Measurements from ENCODE around the gene GALNT1. TPM values are rescaled to one million over a fixed set of nuclear protein-coding genes. Genes with fewer than 3 reads are reported as not detected.
A peak's percentile ranks its signal among the peaks of the same experiment; 100 is the strongest.

Gene GALNT1
- total RNA-seq, 1 experiment from 2014 or later: 80.1 TPM

DNA sequence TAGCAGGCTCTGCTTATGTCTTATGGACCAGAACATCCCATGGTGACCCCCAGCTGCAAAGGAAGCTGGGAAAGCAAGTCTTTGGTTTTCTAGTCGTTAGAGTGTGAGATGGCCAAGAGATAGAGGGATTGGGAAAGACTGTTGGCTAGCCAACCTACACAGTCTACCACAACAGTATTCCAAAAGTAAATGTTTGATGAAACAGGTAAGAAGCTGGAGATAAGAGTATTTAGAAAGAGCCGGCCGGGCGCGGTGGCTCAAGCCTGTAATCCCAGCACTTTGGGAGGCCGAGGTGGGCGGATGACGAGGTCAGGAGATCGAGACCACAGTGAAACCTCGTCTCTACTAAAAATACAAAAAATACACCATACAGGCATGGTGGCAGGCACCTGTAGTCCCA lies 124.4 kb downstream of the GALNT1 start (continued):
- TF ChIP-seq, protein P1, sequence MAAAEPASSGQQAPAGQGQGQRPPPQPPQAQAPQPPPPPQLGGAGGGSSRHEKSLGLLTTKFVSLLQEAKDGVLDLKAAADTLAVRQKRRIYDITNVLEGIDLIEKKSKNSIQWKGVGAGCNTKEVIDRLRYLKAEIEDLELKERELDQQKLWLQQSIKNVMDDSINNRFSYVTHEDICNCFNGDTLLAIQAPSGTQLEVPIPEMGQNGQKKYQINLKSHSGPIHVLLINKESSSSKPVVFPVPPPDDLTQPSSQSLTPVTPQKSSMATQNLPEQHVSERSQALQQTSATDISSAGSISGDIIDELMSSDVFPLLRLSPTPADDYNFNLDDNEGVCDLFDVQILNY (CRISPR knock-in tag; IDR thresholded peaks at IDR 0.05): no peak
- no peak for TF ChIP-seq E2F4 (CRISPR knock-in tag; IDR thresholded peaks at IDR 0.05; ENCODE audit: borderline replicate concordance, low read depth)
- no peak for TF ChIP-seq NR2C2 (CRISPR knock-in tag; IDR thresholded peaks at IDR 0.05)
- TF ChIP-seq FOXP1 (CRISPR knock-in tag; IDR thresholded peaks at IDR 0.05; ENCODE audit: borderline replicate concordance): no peak
- TF ChIP-seq TCF7 (CRISPR knock-in tag; IDR thresholded peaks at IDR 0.05; ENCODE audit: low read depth): no peak

DNA sequence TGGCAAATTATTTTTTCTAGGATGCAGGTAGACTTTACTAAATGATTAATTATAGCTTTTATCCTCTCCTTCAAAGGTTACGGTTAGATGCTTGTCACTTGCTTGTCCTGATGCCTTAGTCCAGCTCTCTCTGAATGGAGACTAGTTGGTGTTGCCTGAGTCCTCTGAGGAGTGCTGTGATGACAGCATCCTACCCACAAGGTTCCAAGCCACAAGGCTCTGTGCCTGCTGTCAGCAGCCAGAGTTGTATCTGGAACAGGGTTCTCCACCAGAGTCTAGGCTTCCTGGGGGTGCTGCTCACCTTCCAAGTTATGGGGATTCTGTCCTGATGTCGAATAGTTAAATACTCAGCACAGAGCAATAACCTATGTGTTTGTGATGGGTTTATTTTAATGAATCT lies 125.7 kb downstream of the GALNT1 start:
- H3K9me3 Mint-ChIP-seq: no peaks in the 10 kb centered on the region
- ATAC-seq (peak; percentile 20; the same call in 1 of the 2 replicates), DNase-seq (ENCODE audit: low spot score) (no peak)
- H3K36me3 Mint-ChIP-seq: no peaks in the 10 kb centered on the region
- TF ChIP-seq TEAD4 (CRISPR knock-in tag; IDR thresholded peaks at IDR 0.05): no peak
- TF ChIP-seq IRF2 (CRISPR knock-in tag; IDR thresholded peaks at IDR 0.05; ENCODE audit: borderline replicate concordance, low read depth): no peak
- TF ChIP-seq, protein P2, sequence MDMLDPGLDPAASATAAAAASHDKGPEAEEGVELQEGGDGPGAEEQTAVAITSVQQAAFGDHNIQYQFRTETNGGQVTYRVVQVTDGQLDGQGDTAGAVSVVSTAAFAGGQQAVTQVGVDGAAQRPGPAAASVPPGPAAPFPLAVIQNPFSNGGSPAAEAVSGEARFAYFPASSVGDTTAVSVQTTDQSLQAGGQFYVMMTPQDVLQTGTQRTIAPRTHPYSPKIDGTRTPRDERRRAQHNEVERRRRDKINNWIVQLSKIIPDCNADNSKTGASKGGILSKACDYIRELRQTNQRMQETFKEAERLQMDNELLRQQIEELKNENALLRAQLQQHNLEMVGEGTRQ (CRISPR knock-in tag; IDR thresholded peaks at IDR 0.05): no peak
- TF ChIP-seq FOXK1 (CRISPR knock-in tag; IDR thresholded peaks at IDR 0.05): no peak
- no peak for TF ChIP-seq ZNF138 (CRISPR knock-in tag; conservative IDR thresholded peaks at IDR 0.05)
- no peak for TF ChIP-seq ESRRA (CRISPR knock-in tag; IDR thresholded peaks at IDR 0.05; ENCODE audit: borderline replicate concordance)
- TF ChIP-seq ZNF232 (CRISPR knock-in tag; IDR thresholded peaks at IDR 0.05): no peak
- TF ChIP-seq ZNF317 (CRISPR knock-in tag; IDR thresholded peaks at IDR 0.05; ENCODE audit: borderline replicate concordance, low read depth): no peak
- no peak for TF ChIP-seq ELF4 (CRISPR knock-in tag; IDR thresholded peaks at IDR 0.05; ENCODE audit: low read depth)
- TF ChIP-seq PREB (CRISPR knock-in tag; IDR thresholded peaks at IDR 0.05; ENCODE audit: borderline replicate concordance): no peak
- TF ChIP-seq PRRX2 (CRISPR knock-in tag; IDR thresholded peaks at IDR 0.05): no peak
- no peaks in the 10 kb centered on the region for H3K27me3 Mint-ChIP-seq (ENCODE audit: low read depth)
- peaks cover 17% of the 10 kb centered on the region for H3K4me1 Mint-ChIP-seq
- ChIA-PET CTCF (no interaction called here), POLR2A (no interaction called here)
- H3K4me3 Mint-ChIP-seq: no peak overlapping the region
- H3K27ac Mint-ChIP-seq: peak overlapping the region; percentile 88; the same call in 1 of the 2 replicates

DNA sequence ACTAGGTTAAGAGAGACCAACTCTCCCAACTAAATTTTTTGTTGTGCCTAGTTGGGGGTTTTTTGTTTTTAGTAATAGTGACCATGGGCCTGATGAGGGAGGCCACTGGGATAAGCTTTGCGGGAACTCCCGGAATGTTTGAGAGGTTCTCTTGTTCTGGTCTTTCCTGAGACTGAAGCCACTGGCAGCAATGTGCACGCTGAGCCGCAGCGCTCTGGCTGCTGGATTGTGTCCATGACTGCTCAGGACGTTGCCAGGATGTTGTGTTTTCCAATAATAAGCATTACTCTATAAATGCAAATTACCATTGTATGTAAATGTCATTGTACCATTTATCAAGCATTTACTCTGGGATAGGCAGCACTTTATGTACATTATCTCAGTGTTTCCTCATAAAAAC lies 126.1 kb downstream of the GALNT1 start:
- DNase-seq (ENCODE audit: low spot score): no peak
- POLR2A ChIA-PET: no interaction called here
- Mint-ChIP-seq H3K27me3 (ENCODE audit: low read depth) (no peaks in the 10 kb centered on the region), H3K27ac (0 out of 2 replicates have a peak overlapping the region, but pooled peaks have one; percentile 88), H3K4me1 (peaks cover 17% of the 10 kb centered on the region), H3K9me3 (no peaks in the 10 kb centered on the region), H3K36me3 (no peaks in the 10 kb centered on the region), H3K4me3 (no peak overlapping the region)
- CTCF ChIA-PET: no interaction called here
- ATAC-seq: no peak
- TF ChIP-seq PRDM15 (CRISPR knock-in tag; IDR thresholded peaks at IDR 0.05) (no peak), ARID4B (CRISPR knock-in tag; IDR thresholded peaks at IDR 0.05; ENCODE audit: borderline replicate concordance) (no peak)
- TF ChIP-seq, protein P3, sequence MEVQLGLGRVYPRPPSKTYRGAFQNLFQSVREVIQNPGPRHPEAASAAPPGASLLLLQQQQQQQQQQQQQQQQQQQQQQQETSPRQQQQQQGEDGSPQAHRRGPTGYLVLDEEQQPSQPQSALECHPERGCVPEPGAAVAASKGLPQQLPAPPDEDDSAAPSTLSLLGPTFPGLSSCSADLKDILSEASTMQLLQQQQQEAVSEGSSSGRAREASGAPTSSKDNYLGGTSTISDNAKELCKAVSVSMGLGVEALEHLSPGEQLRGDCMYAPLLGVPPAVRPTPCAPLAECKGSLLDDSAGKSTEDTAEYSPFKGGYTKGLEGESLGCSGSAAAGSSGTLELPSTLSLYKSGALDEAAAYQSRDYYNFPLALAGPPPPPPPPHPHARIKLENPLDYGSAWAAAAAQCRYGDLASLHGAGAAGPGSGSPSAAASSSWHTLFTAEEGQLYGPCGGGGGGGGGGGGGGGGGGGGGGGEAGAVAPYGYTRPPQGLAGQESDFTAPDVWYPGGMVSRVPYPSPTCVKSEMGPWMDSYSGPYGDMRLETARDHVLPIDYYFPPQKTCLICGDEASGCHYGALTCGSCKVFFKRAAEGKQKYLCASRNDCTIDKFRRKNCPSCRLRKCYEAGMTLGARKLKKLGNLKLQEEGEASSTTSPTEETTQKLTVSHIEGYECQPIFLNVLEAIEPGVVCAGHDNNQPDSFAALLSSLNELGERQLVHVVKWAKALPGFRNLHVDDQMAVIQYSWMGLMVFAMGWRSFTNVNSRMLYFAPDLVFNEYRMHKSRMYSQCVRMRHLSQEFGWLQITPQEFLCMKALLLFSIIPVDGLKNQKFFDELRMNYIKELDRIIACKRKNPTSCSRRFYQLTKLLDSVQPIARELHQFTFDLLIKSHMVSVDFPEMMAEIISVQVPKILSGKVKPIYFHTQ (CRISPR knock-in tag; IDR thresholded peaks at IDR 0.05): no peak

Data from WTC11 (cell line).